ENCODE results near the gene NUBP2. TPM values are rescaled to one million over a fixed set of nuclear protein-coding genes. Genes with fewer than 3 reads are reported as not detected.

Gene NUBP2
- total RNA-seq, 4 donors from 2014 or later, result 64.4 to 92.2 (median 80.6) TPM

DNA sequence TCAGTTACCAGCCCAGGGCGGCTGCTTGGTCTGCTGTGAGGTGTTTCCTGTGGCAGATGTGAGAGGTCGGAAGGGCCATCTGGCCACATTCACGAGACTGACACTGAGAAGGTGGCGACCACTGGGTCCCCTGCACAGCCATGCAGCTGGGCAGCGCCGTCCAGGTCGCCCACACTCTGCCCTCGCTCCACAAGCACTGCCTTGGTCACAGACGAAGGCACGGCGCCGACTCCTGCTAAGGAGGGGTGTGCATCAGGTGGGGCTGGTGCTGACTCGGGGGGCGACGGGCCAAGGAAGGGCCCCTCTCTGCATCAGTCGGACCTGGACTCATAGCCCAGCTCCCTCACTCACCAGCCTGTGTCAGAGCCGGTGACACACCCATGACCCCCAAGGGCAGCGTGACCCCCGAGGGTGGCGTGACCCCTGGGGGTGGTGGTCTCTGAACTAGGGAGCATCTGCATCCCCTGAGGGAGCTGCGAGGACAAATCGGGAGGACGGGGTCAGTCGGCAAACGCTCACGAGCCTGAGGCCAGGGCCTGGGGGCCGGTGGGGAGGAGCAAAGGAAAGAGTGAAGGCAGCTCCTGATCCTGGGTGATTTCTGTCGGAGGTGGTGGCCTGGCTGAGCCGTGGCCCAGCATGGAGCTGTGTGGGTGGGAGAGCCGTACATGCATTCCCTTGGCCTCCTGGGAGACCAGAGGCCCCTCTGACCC, 41.8 kb upstream of the NUBP2 start:
- Histone ChIP-seq H3K4me3 (no peak overlapping the region), H3K27me3 (no peaks in the 10 kb centered on the region), H3K27ac (no peak overlapping the region), H3K36me3 (peaks cover 0 to 56% of the 10 kb centered on the region in 2 donors), H3K4me1 (no peaks in the 10 kb centered on the region), H3K9me3 (no peaks in the 10 kb centered on the region)
- WGBS, 2 donors (ENCODE audit: low coverage in 1 of 2), result 91 to 93% methylated on average over 7 to 10 of the region's 30 CpGs
- ATAC-seq, result no peak
- TF ChIP-seq EP300 (IDR thresholded peaks at IDR 0.05) (no peak), POLR2AphosphoS5 (IDR thresholded peaks at IDR 0.05) (no peak), POLR2A (IDR thresholded peaks at IDR 0.05) (no peak)
- TF ChIP-seq, protein P1, sequence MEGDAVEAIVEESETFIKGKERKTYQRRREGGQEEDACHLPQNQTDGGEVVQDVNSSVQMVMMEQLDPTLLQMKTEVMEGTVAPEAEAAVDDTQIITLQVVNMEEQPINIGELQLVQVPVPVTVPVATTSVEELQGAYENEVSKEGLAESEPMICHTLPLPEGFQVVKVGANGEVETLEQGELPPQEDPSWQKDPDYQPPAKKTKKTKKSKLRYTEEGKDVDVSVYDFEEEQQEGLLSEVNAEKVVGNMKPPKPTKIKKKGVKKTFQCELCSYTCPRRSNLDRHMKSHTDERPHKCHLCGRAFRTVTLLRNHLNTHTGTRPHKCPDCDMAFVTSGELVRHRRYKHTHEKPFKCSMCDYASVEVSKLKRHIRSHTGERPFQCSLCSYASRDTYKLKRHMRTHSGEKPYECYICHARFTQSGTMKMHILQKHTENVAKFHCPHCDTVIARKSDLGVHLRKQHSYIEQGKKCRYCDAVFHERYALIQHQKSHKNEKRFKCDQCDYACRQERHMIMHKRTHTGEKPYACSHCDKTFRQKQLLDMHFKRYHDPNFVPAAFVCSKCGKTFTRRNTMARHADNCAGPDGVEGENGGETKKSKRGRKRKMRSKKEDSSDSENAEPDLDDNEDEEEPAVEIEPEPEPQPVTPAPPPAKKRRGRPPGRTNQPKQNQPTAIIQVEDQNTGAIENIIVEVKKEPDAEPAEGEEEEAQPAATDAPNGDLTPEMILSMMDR (IDR thresholded peaks at IDR 0.05), result no peak

DNA sequence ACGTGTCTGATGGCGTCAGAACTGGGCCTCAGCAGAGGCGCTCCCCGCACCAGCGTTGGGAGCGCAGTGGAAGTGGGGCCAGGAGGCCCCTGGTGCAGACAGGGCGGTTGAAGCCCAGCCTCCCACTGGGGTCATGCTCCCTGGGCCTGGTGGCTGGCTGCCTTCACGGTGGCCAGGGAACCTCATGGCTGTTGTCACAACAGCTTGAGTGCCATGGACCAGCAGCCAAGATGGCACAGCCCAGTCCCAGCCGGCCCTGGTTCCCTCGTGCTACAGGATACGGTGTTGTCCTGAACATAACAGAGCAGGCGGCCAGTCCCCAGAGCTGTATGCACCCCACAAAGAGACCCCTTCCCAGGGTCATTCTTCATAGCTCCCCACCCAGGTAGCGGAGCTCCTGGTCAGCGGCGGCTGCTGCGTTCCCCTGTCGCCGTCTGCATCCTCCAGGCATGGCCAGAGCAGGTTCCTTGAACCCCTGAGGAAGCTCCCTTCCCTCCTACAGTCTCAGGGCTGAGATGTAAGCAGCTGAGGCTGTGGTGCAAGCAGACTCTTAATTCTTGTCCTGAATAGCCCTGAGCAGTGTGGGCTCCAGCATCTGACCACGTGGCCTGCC, 41.1 kb upstream of the NUBP2 start:
- no peak for TF ChIP-seq POLR2A (IDR thresholded peaks at IDR 0.05)
- TF ChIP-seq, protein P1 (IDR thresholded peaks at IDR 0.05), result no peak
- TF ChIP-seq POLR2AphosphoS5 (IDR thresholded peaks at IDR 0.05), result no peak
- no peak for TF ChIP-seq EP300 (IDR thresholded peaks at IDR 0.05)
- Histone ChIP-seq H3K27me3 (no peaks in the 10 kb centered on the region), H3K4me1 (no peaks in the 10 kb centered on the region), H3K27ac (no peak overlapping the region), H3K9me3 (no peaks in the 10 kb centered on the region), H3K36me3 (peaks cover 0 to 64% of the 10 kb centered on the region in 2 donors), H3K4me3 (no peak overlapping the region)
- no peak for ATAC-seq
- 100% methylated on average over 2 of the region's 19 CpGs; no CpG with 5 or more reads in 1 of the 2 donors for WGBS, 2 donors (ENCODE audit: low coverage in 1 of 2)

DNA sequence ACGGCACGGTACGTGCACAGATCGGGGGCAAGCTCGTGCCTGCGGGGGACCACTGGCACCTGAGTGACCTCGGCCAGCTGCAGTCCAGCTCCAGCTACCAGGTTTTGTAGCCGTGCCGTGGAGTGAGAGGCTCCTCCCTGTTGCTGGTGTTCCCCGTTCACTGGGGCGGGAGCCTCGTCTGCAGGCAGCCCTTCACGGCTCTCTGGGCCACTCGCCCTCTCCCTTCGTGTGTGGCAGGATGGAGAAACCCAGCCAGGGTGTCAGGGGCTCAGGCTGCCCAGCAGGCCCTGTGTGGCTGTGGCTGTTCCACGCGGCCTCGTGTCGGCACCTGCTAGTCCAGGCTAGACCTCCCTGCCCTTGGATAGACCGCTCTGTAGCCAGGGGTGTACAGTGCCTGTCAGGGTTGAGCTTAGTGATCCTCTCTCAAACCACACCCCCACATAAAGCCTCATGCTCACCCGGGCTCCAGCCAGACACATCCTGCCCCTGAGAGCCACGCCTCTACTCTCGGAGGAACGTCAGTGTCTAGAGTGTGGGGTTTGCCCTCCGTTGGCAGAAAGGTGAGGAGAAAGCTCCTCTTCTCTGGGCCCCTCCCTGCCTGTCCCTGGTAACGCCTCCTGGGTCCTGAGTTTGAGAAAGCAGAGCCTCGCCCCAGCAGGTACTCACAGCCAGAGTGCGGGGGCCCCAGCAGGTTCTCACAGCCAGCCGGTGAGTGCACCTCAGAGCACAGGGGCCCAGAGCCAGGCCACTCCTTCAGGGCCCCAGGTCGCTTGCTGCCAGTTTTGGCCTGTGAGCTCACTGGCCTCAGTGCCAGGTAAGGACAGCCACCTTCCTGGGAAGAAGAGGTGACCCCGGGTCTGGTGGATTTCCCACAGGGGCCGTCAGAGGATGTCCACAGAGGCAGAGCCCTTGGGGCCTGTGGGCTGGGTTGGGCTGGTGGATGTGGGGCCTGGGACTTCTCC, 39.1 kb upstream of the NUBP2 start:
- Histone ChIP-seq H3K9me3 (no peaks in the 10 kb centered on the region), H3K27me3 (no peaks in the 10 kb centered on the region), H3K36me3 (peaks cover 0 to 84% of the 10 kb centered on the region in 2 donors), H3K27ac (no peak overlapping the region), H3K4me3 (no peak overlapping the region), H3K4me1 (no peaks in the 10 kb centered on the region)
- ATAC-seq, result no peak
- no peak for TF ChIP-seq POLR2AphosphoS5 (IDR thresholded peaks at IDR 0.05)
- TF ChIP-seq POLR2A (IDR thresholded peaks at IDR 0.05), result no peak
- TF ChIP-seq, protein P1 (IDR thresholded peaks at IDR 0.05), result no peak
- TF ChIP-seq EP300 (IDR thresholded peaks at IDR 0.05), result no peak
- WGBS, 2 donors (ENCODE audit: low coverage in 1 of 2), result 93% methylated on average over 5 of the region's 32 CpGs; no CpG with 5 or more reads in 1 of the 2 donors

DNA sequence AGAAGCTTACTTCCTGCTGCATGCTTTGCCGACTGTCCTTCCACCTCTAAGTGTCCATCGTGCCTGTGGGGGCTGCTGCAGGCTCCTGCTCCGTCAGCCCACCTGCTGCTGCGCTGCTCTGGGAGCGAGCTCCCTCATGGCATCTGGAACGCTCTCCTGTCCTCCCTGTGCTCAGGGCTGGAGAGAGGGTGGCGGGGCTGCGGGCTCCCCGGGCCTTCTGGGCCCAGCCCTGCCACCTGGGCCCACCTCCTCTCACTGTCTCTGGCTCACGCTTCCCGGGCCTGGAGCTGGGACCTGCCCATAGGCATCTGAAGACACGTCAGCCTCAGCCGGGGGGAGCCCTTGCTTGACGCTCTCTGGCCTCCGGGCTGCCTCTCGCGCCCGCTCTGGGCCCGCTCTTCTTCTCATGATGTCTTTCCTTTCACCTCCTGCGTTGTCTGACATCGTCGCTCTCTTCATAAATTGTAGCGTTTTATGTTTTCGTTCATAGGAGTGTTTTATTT, 38.4 kb upstream of the NUBP2 start:
- H3K4me3 ChIP-seq, result no peak overlapping the region
- no peak overlapping the region for H3K27ac ChIP-seq
- H3K36me3 ChIP-seq, result peaks cover 0 to 91% of the 10 kb centered on the region in 2 donors
- no peaks in the 10 kb centered on the region for H3K27me3 ChIP-seq
- H3K4me1 ChIP-seq, result no peaks in the 10 kb centered on the region
- TF ChIP-seq EP300 (IDR thresholded peaks at IDR 0.05), result no peak
- TF ChIP-seq POLR2AphosphoS5 (IDR thresholded peaks at IDR 0.05), result no peak
- TF ChIP-seq, protein P1 (IDR thresholded peaks at IDR 0.05), result no peak
- TF ChIP-seq POLR2A (IDR thresholded peaks at IDR 0.05), result no peak
- WGBS, 2 donors (ENCODE audit: low coverage in 1 of 2), result 85 to 88% methylated on average over 13 to 14 of the region's 24 CpGs
- no peak for ATAC-seq
- H3K9me3 ChIP-seq, result no peaks in the 10 kb centered on the region

All from gastroesophageal sphincter (tissue), 4 donors.